Transverse colon (tissue), 4 donors: ENCODE measurements around the gene UNC93B1. TPM values are rescaled to one million over a fixed set of nuclear protein-coding genes. Genes with fewer than 3 reads are reported as not detected.
A peak's percentile ranks its signal among the peaks of the same experiment; 100 is the strongest.

Experiments
- DNase-seq: peaks from one replicate; pipeline ENCODE4 v3.0.0-alpha.2; 2019
- H3K27ac ChIP-seq, 4 donors: fragments of 200-600 bp; sonication (generic); 2 replicates each; pipeline ENCODE4 v1.5.1; 2016 to 2018; ENCODE audit warnings: inconsistent platforms in 4 of 4
- H3K27me3 ChIP-seq: fragments of 200-600 bp; sonication (generic); 2 replicates; pipeline ENCODE4 v1.5.1; 2017; ENCODE audit warnings: inconsistent platforms
- H3K36me3 ChIP-seq, 4 donors: fragments of 200-600 bp; sonication (generic); 2 replicates each; pipeline ENCODE4 v1.5.1; 2017 to 2019; ENCODE audit warnings: inconsistent platforms in 4 of 4
- H3K4me1 ChIP-seq, 4 donors: fragments of 200-600 bp; sonication (generic); 2 replicates each; pipeline ENCODE4 v1.5.1; 2017 to 2020; ENCODE audit warnings: inconsistent platforms in 4 of 4
- H3K4me3 ChIP-seq, 4 donors: fragments of 200-600 bp; sonication (generic); 1 replicate in 1 of 4; 2 replicates in 3 of 4; pipeline versions ENCODE4 v1.5.1 to v1.6.1; 2017 to 2019; ENCODE audit warnings: inconsistent platforms in 4 of 4
- H3K9me3 ChIP-seq, 2 donors: fragments of 200-600 bp; sonication (generic); 2 replicates each; pipeline ENCODE4 v1.5.1; 2017 to 2019; ENCODE audit warnings: inconsistent platforms in 2 of 2
- CTCF ChIP-seq, 5 experiments: fragments of 200-600 bp in 3 of 5; fragments of 450-650 bp in 2 of 5; sonication (generic) in 3 of 5; IDR thresholded peaks; 1 replicate in 2 of 5; 2 replicates in 3 of 5; pipeline ENCODE4 v1.5.1; 2016 to 2017; ENCODE audit warnings: antibody characterized with exemption in 5 of 5, inconsistent platforms in 3 of 5, mild to moderate bottlenecking in 2 of 5, moderate library complexity in 1 of 5
- EP300 ChIP-seq: sonication (generic); formaldehyde crosslinking; IDR thresholded peaks from one replicate; pipeline ENCODE4 v1.6.1; 2017; ENCODE audit warnings: antibody characterized with exemption, low read depth
- POLR2A ChIP-seq: fragments of 450-650 bp; IDR thresholded peaks from one replicate; pipeline ENCODE4 v1.6.1; 2016; ENCODE audit warnings: antibody characterized with exemption, mild to moderate bottlenecking, moderate library complexity
- POLR2AphosphoS5 ChIP-seq, 3 donors: sonication (generic); formaldehyde crosslinking; IDR thresholded peaks; one replicate each; pipeline ENCODE4 v1.6.1; 2016; ENCODE audit warnings: antibody characterized with exemption in 3 of 3
- WGBS, 2 donors: methylation state at CpG; one replicate each; pipeline ENCODE4 v1.1.5; 2018; ENCODE audit warnings: low coverage in 1 of 2; 5-methylcytosine and 5-hydroxymethylcytosine counted together
- in situ Hi-C, 4 donors: fragments of 200-750 bp; cut with MboI; loops; one replicate each; pipeline versions ENCODE4 v1.15.0 to v1.15.1; 2017; ENCODE audit warnings: low sequenced_read_pairs in 3 of 4, low pct_ligation_motif_present in 1 of 4, low pct_unique_long_range_greater_than_20kb in 1 of 4
- intact Hi-C: fragments of 100-400 bp; cut with DNase I; formaldehyde crosslinking; loops from one replicate; pipeline ENCODE4 v1.15.1; 2023; ENCODE audit warnings: low total_unique reads
- total RNA-seq, 4 donors: library from RNA; depleted of rRNA; stranded (reverse); fragments of >200 nt; gene quantifications; one replicate each; pipeline ENCODE4 v1.1.0, GENCODE V29; 2016

The UNC93B1 gene
- total RNA-seq, 4 donors from 2014 or later = 32.2 to 67.7 (median 54.7) TPM

DNA sequence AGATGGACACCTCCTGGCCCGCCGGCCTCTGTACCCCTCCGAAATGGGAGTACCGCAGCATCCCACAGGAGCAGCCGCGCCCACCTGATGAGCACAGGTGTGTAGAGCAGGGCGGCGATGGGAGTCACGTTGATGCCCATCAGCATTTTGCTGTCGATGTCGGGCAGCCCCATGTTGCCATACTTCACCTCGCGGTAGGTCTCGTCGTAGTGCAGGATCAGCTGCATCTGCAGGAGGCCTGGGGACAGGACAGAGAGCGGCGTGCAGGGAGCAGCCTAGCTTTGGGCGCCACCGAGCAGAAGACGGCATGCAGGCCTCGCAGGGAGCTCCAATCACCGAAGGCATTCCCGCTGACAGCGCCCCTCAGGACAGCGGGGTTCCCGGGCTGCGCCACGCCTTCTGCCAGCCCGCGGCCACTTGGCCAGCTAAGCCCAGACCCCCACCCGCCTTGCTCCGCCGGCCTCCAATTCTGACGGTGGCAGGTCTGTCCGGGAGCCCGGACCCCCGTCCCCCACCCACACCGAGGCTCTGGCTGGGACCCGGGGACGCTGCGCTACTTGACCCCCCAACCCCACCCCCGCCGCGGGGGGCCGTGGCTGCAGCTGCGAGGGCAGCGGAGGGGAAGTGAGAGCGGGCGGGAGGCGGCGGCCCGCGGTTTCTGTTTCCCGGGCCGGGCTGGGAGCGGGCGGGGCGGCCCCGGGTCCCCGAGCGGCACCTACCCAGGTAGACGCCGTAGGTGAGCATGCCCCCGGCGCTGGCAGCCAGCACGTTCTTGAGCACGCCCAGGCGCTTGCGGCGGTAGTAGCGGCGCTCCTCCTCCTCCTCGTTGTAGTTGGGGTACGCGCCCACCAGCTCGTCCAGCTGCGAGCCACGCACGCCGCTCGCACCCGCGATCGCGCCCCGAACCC, 705 bp downstream of the UNC93B1 start:
- Histone ChIP-seq H3K36me3 (no peaks in the 10 kb centered on the region), H3K4me1 (peaks cover 5 to 24% (median 10%) of the 10 kb centered on the region in 4 donors), H3K9me3 (no peaks in the 10 kb centered on the region), H3K27ac (peak overlapping the region; percentile 88 to 91 (median 89)), H3K27me3 (no peaks in the 10 kb centered on the region), H3K4me3 (peak overlapping the region; percentile 57 to 90 (median 76))
- WGBS, 2 donors = 21 to 50% methylated on average over 2 to 46 of the region's 86 CpGs
- TF ChIP-seq CTCF (IDR thresholded peaks at IDR 0.05) (no peak), POLR2AphosphoS5 (IDR thresholded peaks at IDR 0.05) (no peak), POLR2A (no peak), EP300 (no peak)
- in situ Hi-C loops = no loop called here
- DNase-seq = peak; percentile 77
- intact Hi-C loops = loop anchor here (10.0 kb wide), 1 partner anchor 202 kb away; no protein-coding TSS in a partner anchor

DNA sequence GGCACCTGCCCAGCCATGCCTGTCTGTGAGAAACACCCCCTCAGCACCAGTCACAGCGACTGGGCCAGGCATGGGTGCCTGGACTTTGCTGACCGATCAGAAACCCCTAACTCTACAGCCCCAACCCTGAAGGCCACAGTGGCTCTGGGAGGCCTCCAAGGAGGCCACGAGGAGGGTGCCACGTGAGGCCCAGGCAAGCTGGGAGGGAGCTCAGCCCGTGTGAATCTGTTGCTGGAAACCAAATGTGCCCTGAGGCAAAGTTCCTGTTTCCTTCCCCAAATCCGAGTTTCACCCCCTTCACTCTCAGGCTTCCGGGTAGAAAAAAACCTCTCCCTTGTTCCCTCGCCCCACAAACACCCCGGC, 1.3 kb downstream of the UNC93B1 start:
- no peak for DNase-seq
- H3K27ac ChIP-seq = peak overlapping the region; percentile 88 to 91 (median 89)
- TF ChIP-seq CTCF (IDR thresholded peaks at IDR 0.05) (no peak), POLR2AphosphoS5 (IDR thresholded peaks at IDR 0.05) (no peak), POLR2A (no peak), EP300 (no peak)
- no peaks in the 10 kb centered on the region for H3K36me3 ChIP-seq
- peak overlapping the region in 1 of 4 donors; percentile 66 for H3K4me3 ChIP-seq
- no peaks in the 10 kb centered on the region for H3K27me3 ChIP-seq
- in situ Hi-C loops = no loop called here
- intact Hi-C loops = loop anchor here (10.0 kb wide), 1 partner anchor 202 kb away; no protein-coding TSS in a partner anchor
- H3K9me3 ChIP-seq = no peaks in the 10 kb centered on the region
- peaks cover 4 to 23% (median 9%) of the 10 kb centered on the region in 4 donors for H3K4me1 ChIP-seq
- WGBS, 2 donors = 71% methylated on average over 9 of the region's 9 CpGs; no CpG with 5 or more reads in 1 of the 2 donors

DNA sequence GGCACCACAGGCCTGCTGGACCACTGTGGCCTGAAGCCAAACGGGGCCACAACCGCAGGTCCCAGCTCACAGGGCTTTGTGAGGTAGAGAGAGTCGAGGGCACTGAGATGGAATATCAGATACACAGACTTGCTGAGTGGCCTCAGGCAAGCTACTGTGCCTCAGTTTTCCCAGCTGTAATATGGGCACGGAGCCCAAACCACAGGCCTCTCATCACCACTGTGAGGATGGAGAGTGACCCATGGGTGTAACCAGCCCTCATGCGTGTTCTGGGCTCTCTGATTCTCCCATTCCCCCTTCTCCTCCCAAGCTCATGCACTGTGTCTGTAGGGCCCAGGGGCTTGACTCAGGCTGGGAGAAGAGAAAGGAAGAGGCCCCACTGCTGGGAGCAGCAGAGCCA, 4.2 kb downstream of the UNC93B1 start:
- in situ Hi-C loops = no loop called here
- H3K4me3 ChIP-seq = no peak overlapping the region
- no peaks in the 10 kb centered on the region for H3K36me3 ChIP-seq
- H3K9me3 ChIP-seq = no peaks in the 10 kb centered on the region
- WGBS, 2 donors = 93% methylated on average over 5 of the region's 5 CpGs; no CpG with 5 or more reads in 1 of the 2 donors
- no peak for DNase-seq
- no peak overlapping the region for H3K27ac ChIP-seq
- H3K4me1 ChIP-seq = peaks cover 5 to 34% (median 13%) of the 10 kb centered on the region in 4 donors
- no peaks in the 10 kb centered on the region for H3K27me3 ChIP-seq
- intact Hi-C loops = loop anchor here (10.0 kb wide), 1 partner anchor 205 kb away; no protein-coding TSS in a partner anchor
- TF ChIP-seq POLR2AphosphoS5 (IDR thresholded peaks at IDR 0.05) = no peak
- TF ChIP-seq CTCF (IDR thresholded peaks at IDR 0.05) = no peak
- TF ChIP-seq POLR2A = no peak
- TF ChIP-seq EP300 = no peak

DNA sequence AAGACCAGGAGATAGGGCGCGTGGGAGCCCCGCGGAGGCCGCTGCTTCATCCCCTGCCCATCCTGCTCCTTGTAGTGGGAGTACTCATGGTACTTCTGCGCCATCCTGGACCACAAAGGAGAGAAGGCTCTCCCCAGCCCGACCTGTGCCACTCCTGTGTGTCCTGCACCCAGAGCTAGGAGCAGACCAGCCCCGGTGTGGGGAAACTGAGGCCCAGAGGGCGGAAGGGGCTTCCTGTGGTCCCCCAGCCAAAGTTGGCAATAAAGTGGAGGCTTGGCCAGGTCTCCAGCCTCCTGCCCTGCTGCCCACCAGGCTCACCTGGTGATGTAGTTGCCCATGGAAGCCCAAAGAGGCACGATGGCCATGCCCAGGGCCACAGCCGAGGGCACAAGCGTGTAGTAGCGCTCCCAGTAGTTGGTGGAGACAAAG, 4.7 kb downstream of the UNC93B1 start:
- Histone ChIP-seq H3K4me1 (peaks cover 1 to 30% (median 10%) of the 10 kb centered on the region in 4 donors), H3K4me3 (no peak overlapping the region), H3K36me3 (no peaks in the 10 kb centered on the region), H3K27ac (no peak overlapping the region), H3K9me3 (no peaks in the 10 kb centered on the region), H3K27me3 (no peaks in the 10 kb centered on the region)
- intact Hi-C loops = no loop called here
- WGBS, 2 donors = 95% methylated on average over 13 of the region's 13 CpGs; no CpG with 5 or more reads in 1 of the 2 donors
- TF ChIP-seq EP300 = no peak
- TF ChIP-seq POLR2A = no peak
- in situ Hi-C loops = no loop called here
- no peak for DNase-seq
